ENCODE measurements around the gene ARSI.

ARSI gene

DNA sequence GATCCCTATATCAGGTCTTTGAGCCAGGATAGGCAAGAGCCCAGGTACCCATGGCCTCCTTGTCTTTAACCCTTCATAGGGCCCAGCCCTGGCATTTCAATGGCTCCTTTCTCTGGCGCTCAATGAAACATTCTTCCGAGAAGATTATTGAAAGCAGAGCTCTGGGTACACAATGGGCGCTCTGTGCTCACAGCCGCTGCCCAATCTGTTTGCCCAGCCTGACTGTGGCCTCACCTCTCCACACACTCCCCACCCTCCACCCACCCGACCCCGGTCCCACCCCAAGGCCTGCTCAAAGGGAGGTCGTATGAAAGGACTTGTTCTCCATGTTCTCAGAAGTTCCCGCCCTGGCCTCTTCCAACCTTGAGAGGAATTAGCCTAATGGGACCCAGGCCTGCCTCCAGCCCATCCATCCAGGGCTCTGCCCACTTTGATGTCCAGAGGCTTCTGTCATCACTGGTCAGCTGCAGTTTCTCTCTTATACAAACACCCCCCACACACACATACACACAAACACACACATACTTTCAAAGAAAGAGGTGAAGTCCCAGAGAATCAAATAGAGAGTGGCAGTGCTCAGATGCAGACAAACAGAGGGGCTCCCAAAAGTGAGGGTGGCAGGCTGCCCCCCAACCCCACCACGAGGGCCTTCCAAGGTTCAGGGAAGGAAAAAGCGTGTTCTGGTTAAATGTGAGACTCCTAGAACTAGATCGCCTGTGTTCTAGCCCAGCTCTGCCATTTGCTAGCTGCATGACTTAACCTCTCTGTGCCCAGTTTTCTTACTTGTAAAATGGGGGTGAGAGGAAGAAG, 5.1 kb upstream of the ARSI start:
- no peak for DNase-seq (ENCODE audit: low read depth in 2 of 2)

DNA sequence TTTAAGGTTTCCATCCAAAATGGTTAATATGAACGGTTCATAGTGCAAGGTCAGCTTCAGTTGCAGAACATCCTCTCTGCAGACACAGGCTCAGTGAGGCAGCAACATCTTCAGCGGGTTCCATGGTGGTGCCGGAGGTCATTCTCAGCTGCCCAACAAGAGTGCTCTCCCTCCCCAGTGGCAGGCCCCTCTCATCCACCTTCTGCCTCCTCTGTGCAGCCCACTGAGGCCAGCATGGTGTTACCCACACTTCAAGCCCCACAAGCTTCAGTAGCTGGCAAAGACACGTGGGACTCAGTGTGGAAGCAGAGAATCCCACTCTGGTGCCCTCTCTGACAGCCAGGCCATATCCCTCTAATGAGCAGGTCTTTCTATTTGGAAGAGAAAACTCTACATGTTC, 4.1 kb upstream of the ARSI start:
- no peak for DNase-seq (ENCODE audit: low read depth in 2 of 2)

DNA sequence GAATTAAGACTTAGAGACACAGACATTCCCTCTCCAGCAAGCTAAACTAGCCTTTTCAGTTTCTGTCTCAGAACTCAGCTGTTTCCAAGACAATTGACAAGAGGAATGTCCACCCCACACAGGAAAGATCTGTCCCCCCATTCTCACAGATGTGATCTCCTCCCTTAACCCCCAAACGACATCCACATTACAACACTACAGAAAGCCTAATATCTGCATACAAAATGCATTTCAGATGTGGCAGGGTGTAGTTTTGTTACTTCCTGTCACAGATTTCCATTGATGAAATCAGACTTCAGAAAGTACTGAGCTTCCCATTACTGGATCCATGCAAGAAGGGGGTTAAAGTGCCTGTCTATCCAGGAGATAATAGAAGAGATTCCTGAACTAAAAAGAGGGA, 2.9 kb upstream of the ARSI start:
- no peak for DNase-seq (ENCODE audit: low read depth in 2 of 2)

DNA sequence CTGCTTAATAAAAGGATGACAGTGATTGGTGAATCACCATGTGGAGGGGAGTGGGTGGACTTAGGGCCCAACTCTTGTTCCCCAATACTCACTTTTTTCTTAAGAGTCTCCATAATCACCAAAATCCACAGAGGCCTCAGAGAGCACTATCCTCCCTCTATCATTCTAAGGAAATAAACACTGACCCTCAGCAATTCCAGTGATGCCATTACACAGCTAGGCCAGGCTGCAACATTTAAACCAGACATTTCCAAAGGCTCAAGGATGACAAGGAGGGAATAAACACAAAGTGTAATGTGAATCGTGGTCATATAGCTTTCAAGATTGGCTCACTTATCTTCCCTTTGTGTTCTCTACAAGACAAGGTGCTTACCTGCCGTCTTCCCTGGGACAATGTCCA, 2.4 kb upstream of the ARSI start:
- no peak for DNase-seq (ENCODE audit: low read depth in 2 of 2)

DNA sequence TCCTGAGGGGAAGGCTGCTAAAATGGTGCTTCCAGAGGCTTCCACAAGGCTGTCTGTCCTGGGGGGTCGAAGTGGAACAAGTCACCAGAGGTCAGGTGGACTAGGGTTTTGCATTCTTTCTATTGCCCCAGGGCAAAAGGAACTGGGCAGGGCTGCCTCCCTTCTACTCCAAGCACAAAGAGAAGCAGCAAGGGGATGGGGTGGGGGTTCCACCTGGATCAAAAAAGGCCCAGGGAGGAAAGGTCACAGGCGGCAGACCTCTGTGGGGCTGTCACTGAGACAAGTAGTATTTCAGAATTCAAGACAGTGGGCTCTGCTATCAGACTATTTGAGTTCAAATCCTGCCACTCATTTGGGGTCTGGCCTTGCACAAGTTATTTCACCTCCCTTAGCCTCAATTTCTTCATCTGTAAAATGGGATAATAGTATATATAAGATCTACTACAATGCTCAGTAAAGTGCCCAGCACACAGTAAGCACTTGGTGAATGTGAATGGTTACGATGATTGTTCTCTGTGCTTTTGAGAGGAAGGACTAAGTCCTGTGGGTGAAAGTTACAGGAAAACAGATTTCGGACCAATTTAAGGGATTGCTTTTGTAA, 1.9 kb upstream of the ARSI start:
- no peak for DNase-seq (ENCODE audit: low read depth in 2 of 2)

DNA sequence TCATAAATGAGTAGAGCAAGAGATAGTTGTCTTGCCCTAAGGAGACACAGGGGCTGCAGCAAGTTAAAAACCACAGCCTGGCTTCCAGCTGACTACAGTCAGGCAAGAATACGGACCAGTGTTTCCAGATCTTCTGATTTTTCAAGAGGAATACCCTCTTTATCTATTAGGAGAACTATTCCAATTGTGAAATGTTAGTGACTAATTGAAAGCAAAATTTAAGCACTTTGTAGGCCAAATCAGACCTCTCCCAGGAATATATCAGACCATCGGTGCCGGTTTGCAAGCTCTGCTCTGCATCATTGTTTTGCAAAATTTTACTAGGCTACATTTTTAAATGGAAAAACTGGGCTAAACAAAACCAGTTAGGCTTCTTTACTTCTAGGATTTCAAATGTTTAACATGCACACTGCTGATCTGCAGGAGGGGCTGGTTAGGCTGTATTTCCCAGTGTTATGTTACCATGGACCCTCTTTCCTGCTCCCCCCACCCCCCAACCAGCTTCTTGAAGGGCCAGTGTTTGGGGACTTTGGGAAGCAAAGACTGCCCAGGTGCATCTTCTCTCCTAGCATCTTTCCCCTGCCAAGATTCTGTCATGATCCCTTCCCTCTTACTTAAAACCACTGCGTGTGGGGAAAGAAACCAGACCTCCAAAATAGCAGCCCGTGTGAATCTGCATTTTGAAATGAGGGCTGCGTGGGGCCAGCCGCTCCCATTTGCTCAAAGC, 1.1 kb upstream of the ARSI start:
- no peak for DNase-seq (ENCODE audit: low read depth in 2 of 2)

DNA sequence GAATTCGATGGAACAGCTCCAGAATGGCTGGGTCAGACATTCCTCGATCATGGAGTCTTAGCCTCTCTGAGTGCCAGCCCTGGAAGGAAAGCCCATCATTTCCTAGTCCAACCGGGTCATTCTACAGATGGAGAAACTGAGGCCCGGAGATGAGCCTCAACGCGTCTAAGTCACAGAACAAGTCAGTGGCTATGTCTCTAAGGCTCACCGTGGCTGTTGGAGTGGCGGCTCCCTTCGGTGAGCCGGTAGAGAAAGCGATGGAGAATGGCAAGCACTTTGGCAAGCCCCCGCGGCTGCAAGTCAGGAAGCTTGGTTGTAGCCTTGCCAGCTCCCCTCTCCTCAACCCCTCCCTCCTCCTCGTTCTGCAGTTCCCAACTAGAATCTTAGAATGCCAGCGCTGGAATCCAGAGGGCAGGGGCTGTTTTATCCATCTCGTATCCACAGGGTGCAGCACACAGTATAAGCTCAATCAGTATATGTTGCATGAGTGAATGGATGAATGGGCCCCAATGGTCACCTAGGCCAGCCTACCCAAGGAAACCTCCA, 438 bp upstream of the ARSI start:
- DNase-seq (ENCODE audit: low read depth in 2 of 2), result no peak

DNA sequence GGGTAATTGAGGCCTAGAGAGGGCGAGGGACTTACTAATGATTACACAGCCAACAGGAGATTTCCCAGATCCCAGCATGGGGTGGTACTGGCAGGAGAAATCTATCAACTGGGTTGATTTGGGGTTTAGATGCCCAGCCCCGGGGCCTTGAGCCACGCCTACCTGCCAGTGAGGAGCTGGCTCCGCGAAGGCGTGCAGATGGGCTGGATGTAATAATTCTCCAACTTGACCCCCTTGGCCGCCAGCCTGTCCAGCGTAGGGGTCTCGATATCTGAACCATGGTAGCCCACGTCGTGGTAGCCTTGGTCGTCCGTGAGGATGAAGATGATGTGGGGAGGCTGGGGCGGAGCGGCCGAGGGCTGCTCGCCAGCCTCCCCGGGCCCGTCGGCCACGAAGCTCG, 804 bp downstream of the ARSI start:
- DNase-seq (ENCODE audit: low read depth in 2 of 2), result no peak

DNA sequence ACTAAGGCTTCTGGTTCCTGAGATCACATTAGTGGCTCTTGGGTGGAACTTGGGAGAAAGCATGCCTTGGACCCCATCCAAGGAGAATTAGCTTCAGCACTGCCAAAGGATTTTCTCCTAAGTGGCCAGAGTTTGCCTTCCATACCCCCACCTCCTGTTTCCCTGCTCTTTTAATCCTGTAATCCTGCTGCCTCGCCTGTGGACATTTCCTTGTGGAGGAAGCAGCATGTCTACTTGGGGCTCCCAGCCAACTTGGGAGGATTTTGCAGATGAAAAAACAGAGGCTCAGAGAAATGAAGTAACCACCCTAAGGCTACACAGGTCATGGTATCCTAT, 1.6 kb downstream of the ARSI start:
- no peak for DNase-seq (ENCODE audit: low read depth in 2 of 2)

DNA sequence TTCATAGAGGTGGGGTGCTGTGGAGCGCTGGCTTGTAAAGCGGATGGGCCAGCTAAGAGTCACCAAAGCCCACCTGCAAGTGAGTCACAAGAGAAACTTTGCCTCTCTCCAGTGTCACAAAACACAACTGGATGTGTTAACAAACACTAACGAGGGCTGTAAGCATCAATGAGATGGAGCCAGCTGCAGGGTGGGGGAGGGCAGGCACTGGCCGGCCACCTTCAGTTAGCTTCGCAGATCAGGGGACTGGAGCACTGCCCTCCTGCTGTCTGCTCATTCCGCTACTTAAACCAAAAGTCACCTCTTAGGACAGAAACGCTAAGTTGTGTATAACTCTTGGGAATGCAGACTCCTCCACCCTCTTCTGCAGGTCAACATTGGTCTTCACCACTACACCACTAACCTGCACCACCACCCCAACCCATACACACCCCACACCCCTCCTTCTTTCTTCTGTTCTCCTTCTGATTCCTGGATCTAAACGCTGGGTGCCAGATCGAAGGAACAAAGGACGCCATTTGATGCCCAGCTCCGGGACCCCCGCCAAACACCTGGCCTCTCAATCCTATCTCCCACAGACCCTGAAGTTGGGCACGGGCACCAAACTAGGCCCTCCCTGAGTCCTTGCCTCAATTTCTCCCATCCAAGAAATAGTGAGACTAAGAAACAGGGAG, 2.1 kb downstream of the ARSI start:
- DNase-seq (ENCODE audit: low read depth in 2 of 2), result no peak

DNA sequence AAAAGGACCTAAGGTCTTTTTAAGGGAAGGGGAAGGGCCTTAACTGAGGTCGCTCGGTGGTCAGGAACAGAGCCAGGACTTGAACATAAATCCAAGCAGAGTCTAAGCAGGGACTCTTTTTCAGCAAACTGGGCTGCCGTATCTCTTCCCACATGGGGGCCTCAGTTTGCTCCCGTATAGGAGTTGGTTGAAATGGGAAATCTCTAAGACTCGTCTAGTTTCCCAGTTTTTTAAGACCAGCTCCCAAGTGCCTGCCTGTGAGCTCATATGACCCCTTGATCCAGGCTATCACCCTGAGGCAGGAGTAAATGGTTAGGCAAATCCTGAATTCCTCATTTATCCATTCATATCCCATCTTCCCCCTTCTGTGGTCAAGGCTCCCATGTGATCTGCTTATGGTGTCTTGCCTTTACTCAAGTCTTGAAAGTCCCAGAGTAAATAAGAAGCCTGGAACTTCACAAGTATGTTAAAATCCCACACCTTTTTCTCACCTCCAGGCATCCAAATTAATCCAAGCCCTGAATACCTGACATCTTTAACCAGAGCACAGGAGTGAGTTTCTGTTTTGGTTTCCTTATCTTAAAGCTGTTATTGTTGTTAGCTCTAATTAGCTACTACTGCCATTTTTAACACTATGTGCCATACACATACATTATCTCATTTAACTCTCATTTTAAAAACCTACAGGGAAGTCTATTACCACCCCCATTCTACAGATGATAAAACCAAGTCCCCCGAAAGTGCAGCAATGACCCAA, 3.0 kb downstream of the ARSI start:
- no peak for DNase-seq (ENCODE audit: low read depth in 2 of 2)

DNA sequence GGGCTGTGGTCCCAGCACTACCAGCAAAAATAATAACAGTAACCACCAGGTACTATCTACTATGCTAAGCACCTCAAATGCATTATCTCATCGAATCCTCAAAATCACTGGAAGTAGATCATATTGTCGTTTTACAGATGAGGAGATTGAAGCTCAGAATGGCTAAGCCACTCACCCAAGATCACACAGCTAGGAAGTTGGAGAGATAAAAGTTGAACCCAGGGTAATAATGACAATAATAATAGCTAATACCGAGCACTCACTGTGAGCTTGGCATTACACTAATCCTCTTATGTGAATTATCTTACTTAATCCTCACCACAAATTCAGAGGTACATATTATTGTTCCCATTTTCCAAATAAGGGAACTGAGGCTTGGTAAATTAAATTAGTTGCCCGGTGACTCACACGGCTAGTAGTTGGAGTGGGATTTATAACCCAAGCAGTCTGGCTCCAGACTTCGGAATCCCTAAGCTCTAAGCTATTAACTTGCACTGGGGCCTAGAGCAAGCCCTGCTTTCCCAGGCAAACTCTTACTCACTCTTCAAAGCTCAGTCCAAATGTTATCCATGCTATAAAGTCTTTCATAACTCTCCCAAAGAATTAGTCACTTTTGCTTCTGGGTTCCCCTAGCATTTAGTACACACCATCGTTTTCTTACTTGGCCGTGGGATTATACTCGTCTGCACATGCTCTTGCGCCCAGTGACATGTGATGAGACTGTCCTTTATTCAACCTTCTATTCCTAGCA, 3.8 kb downstream of the ARSI start:
- DNase-seq (ENCODE audit: low read depth in 2 of 2), result no peak

DNA sequence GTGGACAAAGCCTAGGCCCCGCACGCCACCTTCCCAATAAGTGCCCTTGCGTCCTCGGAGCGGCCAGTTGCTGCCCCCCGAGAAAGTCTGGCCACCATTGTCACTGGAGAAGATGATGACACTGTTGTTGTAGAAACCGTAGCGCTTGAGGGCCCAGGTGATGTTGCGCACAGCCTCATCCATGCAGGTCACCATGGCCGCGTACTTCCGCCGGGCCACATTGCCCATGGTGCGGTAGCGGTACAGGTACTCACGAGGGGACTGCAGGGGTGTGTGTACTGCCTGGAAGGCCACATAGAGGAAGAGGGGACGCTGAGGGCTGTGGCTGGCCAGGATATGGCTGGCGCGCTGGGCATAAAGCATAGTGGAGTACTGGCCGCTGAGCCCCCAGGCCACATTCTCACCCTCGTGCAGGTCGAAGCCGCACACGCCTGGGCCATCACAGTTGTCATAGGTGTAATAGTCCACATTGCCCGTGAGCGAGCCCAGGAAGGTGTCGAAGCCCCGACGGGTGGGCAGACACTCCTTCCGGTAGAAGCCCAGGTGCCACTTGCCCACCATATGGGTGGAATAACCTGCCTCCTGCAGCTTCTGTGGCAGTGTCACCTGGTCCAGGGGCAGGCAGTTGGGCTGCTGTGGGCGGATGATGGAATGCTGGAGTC, 4.6 kb downstream of the ARSI start:
- no peak for DNase-seq (ENCODE audit: low read depth in 2 of 2)

DNA sequence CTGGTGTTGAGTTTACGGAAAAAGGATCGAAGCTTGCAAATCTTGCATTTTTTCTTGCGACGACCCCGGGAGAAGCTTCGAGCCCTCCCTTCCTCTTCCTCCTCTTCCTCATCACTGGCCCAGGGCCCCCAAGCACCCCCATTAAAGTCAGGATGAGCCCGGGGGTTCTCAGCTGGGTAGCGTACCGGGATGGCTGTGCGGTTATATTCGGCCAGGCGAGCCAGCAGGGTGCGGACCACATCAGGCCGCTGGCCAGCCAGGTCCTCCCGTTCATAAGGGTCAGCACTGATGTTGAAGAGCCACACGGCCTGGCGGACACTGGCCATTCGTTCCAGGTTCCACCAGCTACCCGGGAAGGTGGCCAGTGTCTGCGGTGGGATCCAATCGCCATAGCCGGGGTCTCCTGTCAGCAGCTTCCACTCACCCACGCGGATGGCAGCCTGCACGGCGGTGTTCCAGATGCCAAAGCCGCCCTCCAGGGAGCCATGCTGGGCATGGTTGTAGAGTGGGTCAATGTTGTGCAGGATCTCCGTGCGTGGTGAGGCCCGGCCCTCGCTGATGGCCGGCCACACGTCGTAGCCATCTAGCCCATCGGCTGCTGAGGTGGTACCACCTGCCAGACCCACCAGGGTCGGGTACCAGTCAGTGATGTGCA, 5.3 kb downstream of the ARSI start:
- no peak for DNase-seq (ENCODE audit: low read depth in 2 of 2)

DNA sequence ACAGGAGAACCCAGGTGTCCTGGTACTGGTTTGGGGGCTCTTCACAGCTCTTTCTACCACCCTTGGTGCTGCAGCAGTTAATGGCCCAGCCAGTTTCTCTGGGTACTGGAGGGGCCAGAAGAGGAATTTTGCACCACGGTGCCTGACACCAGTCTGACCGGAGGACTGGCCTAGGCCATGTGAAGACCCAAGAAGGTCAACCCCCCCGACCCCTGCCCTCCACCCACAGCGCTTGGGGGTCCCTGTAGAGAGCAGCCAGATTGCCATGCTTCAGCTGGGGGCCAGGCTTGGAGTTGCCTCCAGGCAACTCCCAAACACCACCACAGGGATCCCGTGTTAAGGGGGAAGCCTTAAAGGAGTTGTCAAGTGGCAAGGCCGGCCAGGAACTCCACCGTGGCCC, 6.2 kb downstream of the ARSI start:
- DNase-seq (ENCODE audit: low read depth in 2 of 2), result no peak

DNA sequence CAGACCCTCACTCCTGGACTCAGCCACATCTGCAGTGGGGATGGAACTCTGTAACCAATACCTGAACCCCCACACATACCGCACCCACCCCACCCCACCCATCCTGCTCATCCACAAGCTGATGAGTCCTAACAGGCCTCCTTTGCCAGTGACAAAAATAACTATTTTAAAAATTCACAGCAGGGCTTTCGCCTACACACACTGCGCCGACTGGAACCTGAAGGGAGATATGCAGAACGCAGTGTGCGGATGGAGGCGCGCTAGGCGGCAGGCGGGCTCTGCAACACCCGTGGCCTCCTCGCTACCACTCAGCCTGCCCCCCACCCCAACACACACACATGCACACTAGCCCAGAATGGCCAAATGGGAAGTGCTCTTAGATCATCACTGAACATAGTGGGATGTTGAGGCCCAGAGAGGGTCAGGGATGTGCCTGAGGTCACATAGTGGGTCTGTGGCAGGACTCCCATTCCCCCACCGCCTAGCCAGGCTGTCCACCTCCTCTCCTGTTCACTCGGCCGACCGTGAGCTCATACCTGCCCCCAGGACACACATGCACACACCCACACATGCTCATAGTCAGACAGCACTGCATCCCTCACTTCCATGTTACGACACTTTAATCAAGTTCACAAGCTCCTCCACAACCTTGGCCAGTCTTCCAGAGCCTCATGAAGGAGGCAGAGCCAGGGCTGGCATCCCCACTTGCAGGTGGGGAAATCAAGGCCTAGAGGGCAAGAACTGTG, 6.8 kb downstream of the ARSI start:
- DNase-seq (ENCODE audit: low read depth in 2 of 2), result no peak

DNA sequence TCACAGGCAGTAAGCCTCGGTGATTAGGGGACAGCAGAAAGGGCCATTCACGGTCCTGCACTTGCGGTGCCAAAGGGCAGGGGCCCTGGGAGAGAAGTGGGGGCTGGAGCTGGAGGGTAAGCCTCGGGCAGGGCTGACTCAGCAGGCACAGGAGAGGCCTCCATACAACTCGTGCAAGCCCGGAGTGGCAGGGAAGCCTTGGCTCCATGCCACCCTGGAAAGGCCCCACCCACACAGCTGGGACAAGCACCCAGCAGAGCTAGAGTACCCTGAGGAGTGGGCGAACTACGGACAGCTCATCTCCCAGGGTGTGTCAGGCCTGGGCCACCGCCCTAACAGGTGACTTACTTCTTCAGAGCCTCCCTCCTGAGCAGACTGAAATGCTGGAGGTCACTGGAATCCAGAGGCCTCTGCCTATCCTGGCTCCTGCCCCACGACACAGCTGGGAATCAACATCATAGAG, 7.5 kb downstream of the ARSI start:
- DNase-seq (ENCODE audit: low read depth in 2 of 2), result no peak

DNA sequence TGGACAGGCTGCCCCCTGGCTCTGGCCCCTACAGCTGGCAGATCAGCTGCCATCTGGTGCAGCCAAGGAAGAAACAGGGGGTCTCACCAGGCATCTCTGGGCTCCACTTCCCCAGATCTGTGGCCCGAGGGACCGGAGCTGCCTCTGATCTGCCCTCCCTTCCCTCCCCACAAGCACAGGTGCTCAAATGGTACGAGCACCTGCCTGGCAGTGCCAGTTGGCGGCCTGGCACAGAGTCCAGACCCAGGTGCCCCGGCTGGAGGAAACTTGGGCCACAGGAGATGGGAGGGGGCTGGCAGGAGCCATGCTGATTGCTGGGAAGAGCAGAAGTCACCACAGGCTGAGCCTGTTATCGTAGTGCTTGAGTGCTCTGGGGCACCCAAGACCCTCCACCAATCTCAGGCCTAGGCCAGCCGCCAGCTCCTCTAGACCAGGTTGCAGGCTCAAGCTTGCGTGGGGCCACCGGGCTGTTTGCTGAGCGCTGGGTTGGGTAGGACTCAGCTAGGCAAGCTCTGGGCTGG, 8.1 kb downstream of the ARSI start:
- DNase-seq (ENCODE audit: low read depth in 2 of 2), result no peak
